GM18519 (cell line): Measurements from ENCODE around the gene PPP2R3A.
"Not testable (repeated sequence)": the region's sequence is repeated elsewhere in the genome, so short reads cannot be mapped to it uniquely, and the experiment has no call there.

Source experiments
- ATAC-seq: cut with Tn5 transposase; IDR thresholded peaks from one replicate; pipeline ENCODE4 v1.9.1; 2021; ENCODE audit warnings: mild to moderate bottlenecking, moderate library complexity; ENCODE audit not compliant: unreplicated experiment, low FRiP score

Gene PPP2R3A

GRCh38 chr3:136146981-136147729 is 181.6 kb downstream of the PPP2R3A start:
- ATAC-seq: no peak

DNA sequence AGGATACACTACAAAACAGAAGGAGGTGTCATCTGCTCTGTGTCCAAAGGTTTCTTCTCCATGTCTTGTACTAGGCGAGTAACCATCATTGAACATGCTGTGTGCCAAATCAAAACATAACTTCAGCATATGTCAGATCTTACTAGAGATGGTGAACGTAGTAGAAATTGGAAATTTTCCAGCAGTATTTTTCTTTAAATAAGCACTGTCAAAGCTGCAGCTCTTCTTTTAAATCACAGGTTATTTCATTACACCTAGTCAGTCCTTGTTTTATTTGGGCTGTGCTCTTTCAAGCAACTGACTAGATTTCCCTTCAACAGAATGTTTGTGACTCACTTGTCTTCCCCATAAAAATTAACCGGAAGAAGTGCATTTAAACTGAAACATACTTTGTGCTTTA is 184.1 kb downstream of the PPP2R3A start:
- no peak for ATAC-seq

DNA sequence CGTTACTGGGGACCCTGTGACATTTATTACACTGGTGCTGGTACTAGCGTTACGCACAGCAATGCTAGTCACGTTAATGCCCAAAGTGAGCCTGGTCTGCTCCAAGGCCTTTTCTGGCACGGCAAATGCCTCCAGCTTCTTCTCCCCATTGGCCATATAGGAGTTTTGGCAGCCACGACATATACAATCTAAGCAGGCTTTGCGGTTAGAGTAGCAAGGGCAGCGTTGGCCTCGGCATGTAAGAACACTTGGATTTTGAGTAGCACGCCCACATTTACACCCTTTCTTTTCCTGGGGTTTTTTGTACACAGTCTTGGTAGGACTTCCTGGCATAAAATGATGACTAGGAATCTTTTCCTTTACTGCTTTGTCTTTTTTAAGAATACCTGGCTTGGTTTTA is 185.7 kb downstream of the PPP2R3A start:
- ATAC-seq: no peak

GRCh38 chr3:136152176-136152843 is 186.8 kb downstream of the PPP2R3A start:
- no peak for ATAC-seq

DNA sequence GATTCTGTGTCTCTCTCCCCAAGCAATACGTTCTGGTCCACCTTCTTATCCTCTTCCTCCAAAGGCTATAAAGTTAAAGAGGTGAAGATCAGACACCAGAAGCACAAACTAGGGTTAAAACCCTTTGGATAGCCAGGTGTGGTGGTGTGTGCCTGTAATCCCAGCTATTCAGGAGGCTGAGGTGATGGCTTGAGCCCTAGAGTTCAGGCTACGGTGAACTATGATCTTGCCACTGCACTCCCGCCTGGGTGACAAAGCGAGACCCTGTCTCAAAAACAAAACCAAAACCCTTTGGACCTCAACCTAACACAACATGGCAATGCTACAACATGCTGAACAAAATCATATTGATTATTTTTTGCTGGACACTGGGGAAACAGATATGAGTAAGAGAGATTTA is 187.4 kb downstream of the PPP2R3A start:
- ATAC-seq: no peak

GRCh38 chr3:136161516-136161915 is 196.0 kb downstream of the PPP2R3A start:
- no peak for ATAC-seq

DNA sequence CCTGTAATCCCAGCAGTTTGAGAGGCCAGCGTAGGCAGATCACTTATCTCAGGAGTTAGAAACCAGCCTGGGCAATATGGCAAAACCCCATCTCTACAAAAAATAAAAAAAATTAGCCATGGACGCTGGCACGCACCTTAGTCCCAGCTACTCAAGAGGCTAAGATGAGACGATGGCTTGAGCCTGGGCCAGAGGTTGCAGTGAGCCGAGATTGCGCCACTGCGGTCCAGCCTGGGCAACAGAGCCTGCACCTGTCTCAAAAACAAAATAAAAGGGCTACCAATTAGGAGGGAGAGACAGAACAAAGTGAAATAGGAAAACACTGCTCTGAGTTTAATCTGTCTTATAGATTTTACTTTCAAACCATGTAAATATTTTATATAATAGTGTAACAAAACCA is 196.8 kb downstream of the PPP2R3A start:
- ATAC-seq: no peak

GRCh38 chr3:136163607-136164006 is 198.1 kb downstream of the PPP2R3A start:
- not testable (repeated sequence) for ATAC-seq

- ATAC-seq: no peak
Measured at GRCh38 chr3:136166507-136166906, 201.0 kb downstream of the PPP2R3A start.

DNA sequence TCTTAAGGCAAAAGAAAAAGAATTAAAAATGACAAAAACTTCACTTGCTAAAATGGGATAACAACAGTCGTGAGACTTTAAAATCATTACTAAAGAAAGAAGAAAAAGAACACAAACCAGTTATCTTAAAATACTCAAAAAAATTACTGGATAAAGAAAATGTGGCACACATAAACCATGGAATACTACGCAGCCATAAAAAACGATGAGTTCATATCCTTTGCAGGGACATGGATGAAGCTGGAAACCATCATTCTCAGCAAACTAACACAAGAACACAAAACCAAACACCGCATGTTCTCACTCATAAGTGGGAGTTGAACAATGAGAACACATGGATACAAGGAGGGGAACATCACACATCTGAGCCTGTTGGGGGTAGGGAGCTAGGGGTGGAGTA is 202.7 kb downstream of the PPP2R3A start:
- ATAC-seq: not testable (repeated sequence)

DNA sequence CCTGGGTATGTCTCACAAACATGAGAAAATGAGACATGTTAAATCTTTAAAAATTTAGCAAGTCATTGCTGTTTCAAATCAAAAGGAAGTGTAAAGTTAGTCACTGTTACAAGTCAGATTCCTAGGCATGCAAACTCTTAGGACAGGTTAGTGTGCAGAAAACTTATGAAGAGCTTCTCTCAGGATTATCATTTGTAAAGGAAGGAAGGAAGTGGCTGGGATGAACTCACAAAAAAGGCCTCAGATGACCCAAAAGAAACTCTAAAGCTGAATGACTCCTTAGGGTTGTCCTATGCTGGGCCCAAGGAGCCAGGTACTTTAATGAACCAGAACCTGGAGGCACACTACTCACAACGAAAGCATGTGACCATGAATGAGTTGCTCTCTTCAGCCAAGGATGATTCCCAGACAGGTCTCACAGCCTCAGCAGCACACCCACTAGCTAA is 205.6 kb downstream of the PPP2R3A start:
- no peak for ATAC-seq

DNA sequence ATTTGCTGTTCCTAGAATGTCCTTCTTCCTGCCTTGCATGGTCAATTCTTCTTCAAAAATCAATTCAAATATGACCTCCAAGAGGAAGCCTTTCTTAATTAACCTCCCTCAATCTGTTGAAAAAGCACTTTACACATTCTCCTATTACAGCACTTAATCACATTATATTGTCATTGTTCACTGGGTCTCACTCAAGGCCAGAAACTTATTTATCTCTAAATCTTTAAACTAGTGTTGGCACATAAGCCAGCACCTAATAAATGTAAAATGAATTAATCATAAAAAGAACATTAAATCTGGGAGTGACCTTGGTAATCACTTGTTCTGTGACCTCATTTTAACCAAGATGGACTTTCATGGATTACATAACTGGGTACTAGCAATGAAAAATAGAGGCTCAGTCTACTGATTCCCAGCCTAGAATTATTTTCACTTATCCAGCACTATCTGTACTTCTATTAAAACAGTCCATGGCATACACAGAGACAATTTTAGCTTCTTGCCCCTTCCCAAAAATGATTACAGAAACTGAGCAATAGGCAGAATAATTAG is 208.5 kb downstream of the PPP2R3A start:
- no peak for ATAC-seq

DNA sequence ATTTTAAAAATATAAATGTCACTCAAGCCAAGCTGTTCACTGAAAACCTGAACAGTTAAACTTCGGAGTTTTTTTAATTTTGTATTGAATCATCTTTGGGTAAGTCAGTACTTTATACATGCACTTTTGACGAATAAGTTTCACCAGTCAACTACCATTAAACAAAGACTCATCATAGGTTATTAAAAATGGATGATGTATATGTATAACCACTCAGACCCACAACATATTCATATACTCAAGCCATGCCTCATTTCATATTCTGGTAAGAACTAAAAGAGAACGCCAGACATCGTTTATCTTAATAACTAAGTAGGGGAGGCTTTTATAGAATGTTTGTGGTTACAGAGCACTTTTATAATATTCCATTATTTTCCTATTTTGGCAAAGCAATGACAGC is 212.3 kb downstream of the PPP2R3A start:
- no peak for ATAC-seq

DNA sequence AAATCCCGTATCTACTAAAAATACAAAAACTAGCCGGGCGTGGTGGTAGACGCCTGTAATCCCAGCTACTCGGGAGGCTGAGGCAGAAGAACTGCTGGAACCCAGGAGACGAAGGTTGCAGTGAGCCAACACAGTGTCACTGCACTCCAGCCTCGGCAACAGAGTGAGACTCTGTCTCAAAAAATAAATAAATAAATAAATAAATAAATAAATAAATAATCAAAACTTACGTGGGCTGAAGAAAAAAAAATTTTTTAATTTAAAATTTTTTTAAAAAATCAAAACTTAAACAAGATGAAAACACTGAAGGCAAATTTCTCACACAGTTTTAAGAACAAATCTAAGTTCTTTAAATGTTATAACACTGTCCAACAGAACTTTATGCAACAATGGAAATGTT is 216.2 kb downstream of the PPP2R3A start:
- no peak for ATAC-seq

DNA sequence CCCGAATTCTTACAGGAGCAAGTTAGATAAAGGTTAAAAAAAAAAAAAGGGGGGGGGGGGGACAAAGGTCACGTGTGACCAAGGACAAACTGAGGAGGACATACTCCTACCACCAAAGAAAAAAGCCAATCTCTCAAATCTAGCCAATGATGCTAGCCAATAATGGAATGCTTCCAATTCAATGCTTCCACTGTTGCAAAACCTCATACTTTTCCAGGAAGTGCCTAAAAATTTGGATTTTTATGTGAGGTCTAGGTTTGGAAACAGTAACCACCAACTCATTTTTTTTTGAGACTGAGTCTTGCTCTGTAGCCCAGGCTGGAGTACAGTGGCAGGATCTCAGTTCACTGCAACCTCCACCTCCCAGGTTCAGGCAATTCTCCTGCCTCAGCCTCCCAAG is 219.2 kb downstream of the PPP2R3A start:
- no peak for ATAC-seq

DNA sequence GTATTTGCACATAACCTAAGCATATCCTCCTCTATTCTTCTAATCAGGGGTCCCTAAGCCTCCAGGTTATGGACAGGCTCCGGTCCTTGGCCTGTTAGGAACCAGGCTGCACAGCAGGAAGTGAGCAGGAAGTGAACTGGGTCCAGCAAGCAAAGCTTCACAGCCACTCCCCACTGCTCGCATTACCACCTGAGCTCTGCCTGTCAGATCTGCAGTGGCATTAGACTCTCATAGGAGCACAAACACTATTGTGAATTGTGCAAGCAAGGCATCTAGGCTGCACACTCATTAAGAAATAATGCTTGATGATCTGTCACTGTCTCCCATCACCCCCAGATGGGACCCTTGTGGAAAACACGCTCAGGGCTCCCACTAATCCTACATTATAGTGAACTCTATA is 220.8 kb downstream of the PPP2R3A start:
- no peak for ATAC-seq

GRCh38 chr3:136186846-136187245 is 221.3 kb downstream of the PPP2R3A start:
- no peak for ATAC-seq

- no peak for ATAC-seq
Measured at GRCh38 chr3:136187868-136188267, 222.3 kb downstream of the PPP2R3A start.

- ATAC-seq: no peak
Measured at GRCh38 chr3:136189043-136189442, 223.5 kb downstream of the PPP2R3A start.

- ATAC-seq: no peak
Measured at GRCh38 chr3:136189859-136190617, 224.5 kb downstream of the PPP2R3A start.

GRCh38 chr3:136192195-136192594 is 226.7 kb downstream of the PPP2R3A start:
- not testable (repeated sequence) for ATAC-seq
